NB4 (cell line): ENCODE measurements around the gene TRMT2B.

ENCODE experiments used
- CTCF ChIP-seq: IDR thresholded peaks from one replicate; pipeline ENCODE4 v1.5.1; 2012; ENCODE audit warnings: low read depth, low read length
- POLR2A ChIP-seq: IDR thresholded peaks from 2 replicates; pipeline ENCODE4 v1.6.1; 2011; ENCODE audit warnings: mild to moderate bottlenecking; ENCODE audit not compliant: insufficient read length; ENCODE audit errors: extremely low read depth

GRCh38 chrX:101071582-101071981, 19.7 kb upstream of the TRMT2B start:
- TF ChIP-seq CTCF (no peak), POLR2A (no peak)
